ENCODE measurements around the gene LRRC4C.

Gene LRRC4C

DNA sequence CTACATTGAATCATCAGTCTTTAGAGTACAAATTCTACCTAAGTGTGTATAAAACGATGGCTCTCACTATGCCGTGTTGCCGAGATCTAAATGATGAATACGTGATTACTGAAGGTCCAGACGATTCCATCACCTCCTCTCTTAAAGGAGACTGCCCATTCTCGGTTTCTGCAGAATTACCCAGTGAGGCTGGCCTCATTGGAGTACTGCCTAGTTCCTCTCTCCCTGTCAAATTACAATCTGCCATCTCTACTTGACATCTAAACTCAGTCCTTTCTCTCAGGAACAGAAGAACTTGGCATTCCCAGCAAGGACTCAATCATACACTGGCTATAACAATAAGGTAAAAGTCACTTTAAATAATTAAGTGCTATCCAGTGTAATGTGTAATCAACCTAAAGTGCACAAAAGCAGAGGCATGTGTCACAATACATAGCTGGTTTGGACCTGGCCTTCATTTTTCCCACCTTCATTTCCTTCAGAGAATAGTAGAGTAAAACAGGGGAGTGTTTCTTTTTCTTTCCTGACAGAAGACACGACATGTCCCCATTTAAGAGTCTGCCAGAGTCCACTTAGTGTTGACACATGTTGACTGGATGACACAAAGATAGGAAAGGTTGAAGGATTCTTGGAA is 634.1 kb downstream of the LRRC4C start:
- Mint-ChIP-seq H3K4me3 (no peak overlapping the region), H3K27ac (no peak overlapping the region), H3K4me1 (no peaks in the 10 kb centered on the region), H3K9me3 (peaks cover 10 to 17% of the 10 kb centered on the region in 2 donors), H3K27me3 (no peaks in the 10 kb centered on the region)
- DNase-seq (no peak), ATAC-seq (no peak)

GRCh38 chr11:40819230-40819629 is 640.2 kb downstream of the LRRC4C start:
- no peak overlapping the region for H3K27ac Mint-ChIP-seq
- H3K4me3 Mint-ChIP-seq, result no peak overlapping the region
- peaks cover 12 to 28% of the 10 kb centered on the region in 2 donors for H3K9me3 Mint-ChIP-seq
- DNase-seq (no peak), ATAC-seq (no peak)
- no peaks in the 10 kb centered on the region for H3K4me1 Mint-ChIP-seq
- no peaks in the 10 kb centered on the region for H3K27me3 Mint-ChIP-seq

- no peaks in the 10 kb centered on the region for H3K27me3 Mint-ChIP-seq
- DNase-seq (no peak), ATAC-seq (no peak)
- peaks cover 0 to 28% of the 10 kb centered on the region in 2 donors for H3K9me3 Mint-ChIP-seq
- no peaks in the 10 kb centered on the region for H3K4me1 Mint-ChIP-seq
- H3K4me3 Mint-ChIP-seq, result no peak overlapping the region
- H3K27ac Mint-ChIP-seq, result no peak overlapping the region
Observed at GRCh38 chr11:40816976-40817375, 642.5 kb downstream of the LRRC4C start.

GRCh38 chr11:40797981-40798380 is 661.5 kb downstream of the LRRC4C start:
- no peaks in the 10 kb centered on the region for H3K4me1 Mint-ChIP-seq
- H3K9me3 Mint-ChIP-seq, result peaks cover 9 to 43% of the 10 kb centered on the region in 2 donors
- H3K27me3 Mint-ChIP-seq, result no peaks in the 10 kb centered on the region
- DNase-seq (no peak), ATAC-seq (no peak)
- H3K27ac Mint-ChIP-seq, result no peak overlapping the region
- H3K4me3 Mint-ChIP-seq, result no peak overlapping the region

DNA sequence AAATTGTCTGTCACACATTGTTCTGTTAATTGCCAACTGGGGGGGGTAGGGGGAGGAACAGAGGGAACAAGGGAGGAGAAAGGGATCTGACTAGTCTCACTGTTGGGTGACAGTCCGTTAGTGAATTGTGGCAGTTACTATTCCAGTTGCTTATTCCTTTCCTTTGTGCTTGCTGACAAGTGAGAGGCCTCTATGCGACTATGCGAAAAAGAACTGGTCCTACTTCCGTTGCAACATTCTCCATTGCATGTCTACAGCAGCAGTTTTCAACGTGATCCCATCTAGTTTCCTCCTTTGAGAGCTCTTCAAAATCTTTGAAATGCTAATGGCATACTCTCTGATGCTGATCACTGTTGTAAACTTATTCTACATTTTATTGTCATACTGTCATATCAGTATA is 672.2 kb downstream of the LRRC4C start:
- H3K4me1 Mint-ChIP-seq, result no peaks in the 10 kb centered on the region
- H3K4me3 Mint-ChIP-seq, result no peak overlapping the region
- ATAC-seq (no peak), DNase-seq (no peak)
- peaks cover 7 to 19% of the 10 kb centered on the region in 2 donors for H3K9me3 Mint-ChIP-seq
- no peaks in the 10 kb centered on the region for H3K27me3 Mint-ChIP-seq
- H3K27ac Mint-ChIP-seq, result no peak overlapping the region

DNA sequence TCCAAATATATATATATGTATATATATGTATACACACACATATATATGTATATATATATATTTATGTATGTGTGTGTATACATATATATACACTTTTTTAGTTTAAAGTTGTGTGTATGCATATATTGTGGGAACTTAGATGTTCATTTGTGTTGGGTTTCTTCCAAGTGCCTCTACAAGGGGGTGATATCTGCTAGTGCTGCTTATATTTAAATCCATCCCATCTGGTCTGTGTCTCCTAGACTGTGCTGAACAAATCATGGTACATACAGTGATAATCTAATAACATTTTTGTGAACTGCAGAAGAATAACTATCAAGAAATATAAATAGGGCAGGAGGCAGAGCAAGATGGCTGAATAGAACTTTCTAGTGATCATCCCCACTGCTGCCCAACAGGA is 696.4 kb downstream of the LRRC4C start:
- H3K4me3 Mint-ChIP-seq, result no peak overlapping the region
- ATAC-seq (no peak), DNase-seq (no peak)
- no peaks in the 10 kb centered on the region for H3K27me3 Mint-ChIP-seq
- H3K27ac Mint-ChIP-seq, result no peak overlapping the region
- H3K4me1 Mint-ChIP-seq, result no peaks in the 10 kb centered on the region
- H3K9me3 Mint-ChIP-seq, result peaks cover 8 to 10% of the 10 kb centered on the region in 2 donors

DNA sequence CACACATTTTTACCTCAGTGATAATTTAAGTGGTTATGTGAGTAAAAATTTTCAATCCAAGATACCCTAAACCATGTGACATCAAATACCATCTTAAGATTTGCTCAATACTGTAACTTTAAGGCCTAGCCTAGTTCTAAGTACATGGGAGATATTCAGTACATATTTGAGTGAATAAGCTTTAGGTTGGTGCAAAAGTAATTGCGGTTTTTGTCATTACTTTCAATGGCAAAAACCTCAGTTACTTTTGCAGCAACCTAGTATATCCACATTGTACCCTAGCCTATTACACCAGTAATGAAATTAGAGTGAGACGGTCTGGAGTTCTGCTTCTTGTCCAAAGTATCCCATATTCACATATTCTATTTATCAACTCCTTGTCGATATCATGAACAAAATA is 700.1 kb downstream of the LRRC4C start:
- Mint-ChIP-seq H3K27ac (no peak overlapping the region), H3K27me3 (no peaks in the 10 kb centered on the region), H3K4me3 (no peak overlapping the region), H3K9me3 (peaks cover 7 to 22% of the 10 kb centered on the region in 2 donors), H3K4me1 (no peaks in the 10 kb centered on the region)
- no peak for DNase-seq
- no peak for ATAC-seq

GRCh38 chr11:40754297-40754696 is 705.2 kb downstream of the LRRC4C start:
- no peak for ATAC-seq
- H3K4me3 Mint-ChIP-seq, result no peak overlapping the region
- no peak for DNase-seq
- H3K27ac Mint-ChIP-seq, result no peak overlapping the region
- no peaks in the 10 kb centered on the region for H3K27me3 Mint-ChIP-seq
- H3K4me1 Mint-ChIP-seq, result no peaks in the 10 kb centered on the region
- peaks cover 16 to 18% of the 10 kb centered on the region in 2 donors for H3K9me3 Mint-ChIP-seq

- Mint-ChIP-seq H3K4me3 (no peak overlapping the region), H3K27ac (no peak overlapping the region), H3K27me3 (no peaks in the 10 kb centered on the region), H3K9me3 (peaks cover 13 to 17% of the 10 kb centered on the region in 2 donors), H3K4me1 (no peaks in the 10 kb centered on the region)
- no peak for ATAC-seq
- DNase-seq, result no peak
Observed at GRCh38 chr11:40746282-40746681, 713.2 kb downstream of the LRRC4C start.

DNA sequence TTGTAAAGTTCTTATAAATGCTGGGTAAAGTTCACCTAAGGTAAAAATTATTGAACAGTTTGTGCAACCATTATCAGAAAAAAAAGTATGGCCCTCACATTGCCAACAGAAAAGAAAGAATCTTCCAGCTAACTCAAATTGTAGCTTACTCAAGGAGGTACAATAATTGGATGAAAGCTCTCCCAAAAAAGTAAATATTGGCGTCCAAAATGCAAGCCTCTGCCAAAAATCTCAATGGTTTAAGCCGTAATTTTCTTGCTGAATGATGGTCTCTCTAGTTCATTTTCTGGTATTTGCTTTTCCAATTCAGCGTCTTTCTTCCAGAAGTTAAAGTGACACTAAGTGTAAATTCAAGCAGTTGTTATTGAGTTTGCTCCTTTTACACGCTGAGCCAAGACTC is 727.3 kb downstream of the LRRC4C start:
- Mint-ChIP-seq H3K27ac (no peak overlapping the region), H3K27me3 (no peaks in the 10 kb centered on the region), H3K4me1 (no peaks in the 10 kb centered on the region), H3K9me3 (peaks cover 13 to 18% of the 10 kb centered on the region in 2 donors), H3K4me3 (no peak overlapping the region)
- DNase-seq, result no peak
- no peak for ATAC-seq

GRCh38 chr11:40722179-40722795 is 737.2 kb downstream of the LRRC4C start:
- Mint-ChIP-seq H3K4me1 (no peaks in the 10 kb centered on the region), H3K27ac (no peak overlapping the region), H3K27me3 (no peaks in the 10 kb centered on the region), H3K4me3 (no peak overlapping the region), H3K9me3 (peaks cover 16 to 17% of the 10 kb centered on the region in 2 donors)
- no peak for ATAC-seq
- no peak for DNase-seq

DNA sequence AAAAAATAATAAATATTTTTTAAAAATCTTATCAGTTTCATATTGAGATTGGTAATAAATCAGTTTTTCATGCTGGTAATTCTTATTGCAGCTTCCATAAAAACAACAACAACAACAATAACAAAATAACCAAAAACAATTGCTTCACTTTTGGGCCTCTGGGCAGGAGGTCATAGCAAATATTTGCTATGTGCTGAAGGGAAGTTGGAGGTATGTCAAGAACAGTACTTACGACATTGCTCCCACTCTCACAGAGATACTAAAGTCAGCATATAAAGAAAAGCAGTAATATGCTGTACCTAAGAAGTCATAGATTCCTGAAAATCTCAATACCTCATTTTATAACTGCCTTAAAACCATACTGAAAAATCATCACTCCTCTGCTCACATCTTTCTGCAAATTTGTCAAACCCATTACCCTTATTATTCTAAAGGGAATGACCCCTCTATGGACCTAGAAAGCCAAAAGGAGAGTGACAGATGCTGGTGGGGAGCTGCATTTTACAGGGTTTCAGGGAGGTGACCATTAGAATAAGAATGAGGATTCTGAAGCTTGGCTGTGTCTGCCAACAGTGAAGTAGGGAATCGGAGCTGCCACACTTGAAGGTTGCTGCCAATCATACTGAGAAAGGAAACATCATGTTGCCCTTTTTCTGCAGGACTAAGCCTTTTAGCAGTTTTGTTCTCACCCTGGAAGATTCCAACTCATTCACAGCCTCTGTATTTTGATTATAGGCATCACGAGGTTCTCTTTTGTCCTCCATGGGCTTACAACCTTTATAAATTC is 742.9 kb downstream of the LRRC4C start:
- no peak overlapping the region for H3K4me3 Mint-ChIP-seq

DNA sequence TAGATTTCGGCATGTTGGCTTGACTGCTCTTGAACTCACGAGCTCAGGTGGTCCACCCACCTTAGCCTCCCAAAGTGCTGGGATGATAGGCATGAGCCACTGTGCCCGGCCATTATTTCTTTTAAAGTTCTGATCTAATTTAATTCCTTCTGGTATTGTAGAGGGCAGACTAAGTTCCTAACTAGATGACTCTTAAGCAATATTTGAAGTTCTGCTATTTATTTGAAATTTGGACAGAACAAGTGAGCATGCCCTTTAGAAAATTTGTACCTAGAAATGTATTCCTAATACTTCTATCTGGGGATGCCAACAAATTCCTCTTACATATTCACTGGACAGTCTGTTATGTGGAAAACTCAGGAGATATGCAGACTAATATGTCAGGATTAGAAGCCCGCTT is 746.4 kb downstream of the LRRC4C start:
- ATAC-seq, result no peak
- DNase-seq, result no peak
- no peaks in the 10 kb centered on the region for H3K27me3 Mint-ChIP-seq
- H3K4me3 Mint-ChIP-seq, result no peak overlapping the region
- peaks cover 9 to 23% of the 10 kb centered on the region in 2 donors for H3K9me3 Mint-ChIP-seq
- H3K27ac Mint-ChIP-seq, result no peak overlapping the region
- no peaks in the 10 kb centered on the region for H3K4me1 Mint-ChIP-seq

More for the DNA sequence above, 742.9 kb downstream of the LRRC4C start:
- ATAC-seq (no peak), DNase-seq (no peak)
- Mint-ChIP-seq H3K4me1 (no peaks in the 10 kb centered on the region), H3K27ac (no peak overlapping the region), H3K9me3 (peaks cover 0 to 4% of the 10 kb centered on the region in 2 donors), H3K27me3 (no peaks in the 10 kb centered on the region)

DNA sequence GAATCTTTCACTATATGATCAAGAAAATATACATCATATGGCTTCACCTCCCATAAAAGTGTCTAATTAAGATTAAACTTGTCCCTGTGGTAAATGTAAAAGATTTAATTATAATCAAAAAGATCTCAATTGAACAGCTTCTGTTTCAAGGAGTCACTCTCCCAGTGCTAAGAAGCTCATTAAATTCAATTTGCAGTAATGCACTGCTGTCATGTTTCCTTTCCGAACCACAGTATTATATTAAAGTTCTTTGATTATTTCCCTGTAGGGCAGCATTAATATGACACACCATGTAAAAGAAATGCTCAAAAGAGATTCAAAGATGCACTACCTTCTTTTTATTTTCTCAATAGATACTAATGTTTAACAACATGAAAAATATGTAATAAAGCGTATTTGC is 758.4 kb downstream of the LRRC4C start:
- no peak for DNase-seq
- no peak overlapping the region for H3K4me3 Mint-ChIP-seq
- H3K4me1 Mint-ChIP-seq, result no peaks in the 10 kb centered on the region
- H3K27me3 Mint-ChIP-seq, result no peaks in the 10 kb centered on the region
- no peak overlapping the region for H3K27ac Mint-ChIP-seq
- no peak for ATAC-seq
- H3K9me3 Mint-ChIP-seq, result peaks cover 0 to 7% of the 10 kb centered on the region in 2 donors

DNA sequence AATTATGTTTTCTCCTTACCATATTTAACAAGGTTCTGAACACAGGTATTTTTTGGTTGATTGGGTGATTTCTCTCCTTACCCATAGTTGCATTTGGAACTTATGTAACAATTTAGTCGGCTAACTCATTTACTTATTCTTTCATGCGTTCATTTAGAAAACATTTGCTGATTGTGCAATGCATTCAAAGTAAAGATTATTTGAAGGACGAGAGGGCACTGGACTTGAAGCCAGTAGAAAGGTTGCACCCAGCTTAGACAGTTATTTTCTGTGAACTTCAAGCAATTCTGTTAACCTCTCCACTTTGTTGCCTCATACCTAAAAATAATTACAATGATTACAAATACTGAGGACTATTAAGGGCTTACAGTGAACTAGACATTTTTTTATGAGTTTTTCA is 769.6 kb downstream of the LRRC4C start:
- ATAC-seq, result no peak
- DNase-seq, result no peak
- Mint-ChIP-seq H3K27me3 (no peaks in the 10 kb centered on the region), H3K9me3 (no peaks in the 10 kb centered on the region), H3K27ac (no peak overlapping the region), H3K4me1 (no peaks in the 10 kb centered on the region), H3K4me3 (no peak overlapping the region)

DNA sequence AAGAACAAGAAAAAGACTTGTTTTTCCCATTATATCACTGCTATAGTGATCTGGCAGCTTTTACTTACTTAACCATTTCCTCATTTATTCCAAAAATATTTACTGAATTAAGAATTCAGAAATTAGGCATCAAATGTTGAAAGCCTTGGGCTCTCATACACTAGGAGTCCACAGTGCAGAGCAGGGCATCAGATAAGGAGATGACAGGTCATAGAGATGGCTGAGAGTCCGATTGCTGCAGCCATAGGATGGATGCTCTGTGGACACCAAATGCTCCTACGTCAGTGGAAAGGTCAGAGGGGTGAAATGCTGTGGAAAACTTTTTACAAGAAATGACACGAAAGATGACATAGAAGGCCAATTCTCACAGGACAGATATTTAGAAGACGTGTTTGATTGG is 771.1 kb downstream of the LRRC4C start:
- Mint-ChIP-seq H3K4me1 (no peaks in the 10 kb centered on the region), H3K4me3 (no peak overlapping the region), H3K27me3 (no peaks in the 10 kb centered on the region), H3K9me3 (no peaks in the 10 kb centered on the region), H3K27ac (no peak overlapping the region)
- DNase-seq (no peak), ATAC-seq (no peak)
